ENCODE data around the gene SHC1.

- TF ChIP-seq CTCF (IDR thresholded peaks at IDR 0.05): no peak
- TF ChIP-seq POLR2A (IDR thresholded peaks at IDR 0.05): no peak
- no peak for TF ChIP-seq POLR2AphosphoS5 (IDR thresholded peaks at IDR 0.05)
Measured at GRCh38 chr1:154978360-154978759, 7.8 kb upstream of the SHC1 start.

Data from prostate gland (tissue), 2 donors.